Inflammatory macrophage treated with lipopolysaccharide for 4 hours (primary cell): ENCODE data around the gene HYAL2.

Source experiments
- DNase-seq: peaks from one replicate; pipeline ENCODE4 v3.0.0-alpha.2; 2020

HYAL2 gene

DNA sequence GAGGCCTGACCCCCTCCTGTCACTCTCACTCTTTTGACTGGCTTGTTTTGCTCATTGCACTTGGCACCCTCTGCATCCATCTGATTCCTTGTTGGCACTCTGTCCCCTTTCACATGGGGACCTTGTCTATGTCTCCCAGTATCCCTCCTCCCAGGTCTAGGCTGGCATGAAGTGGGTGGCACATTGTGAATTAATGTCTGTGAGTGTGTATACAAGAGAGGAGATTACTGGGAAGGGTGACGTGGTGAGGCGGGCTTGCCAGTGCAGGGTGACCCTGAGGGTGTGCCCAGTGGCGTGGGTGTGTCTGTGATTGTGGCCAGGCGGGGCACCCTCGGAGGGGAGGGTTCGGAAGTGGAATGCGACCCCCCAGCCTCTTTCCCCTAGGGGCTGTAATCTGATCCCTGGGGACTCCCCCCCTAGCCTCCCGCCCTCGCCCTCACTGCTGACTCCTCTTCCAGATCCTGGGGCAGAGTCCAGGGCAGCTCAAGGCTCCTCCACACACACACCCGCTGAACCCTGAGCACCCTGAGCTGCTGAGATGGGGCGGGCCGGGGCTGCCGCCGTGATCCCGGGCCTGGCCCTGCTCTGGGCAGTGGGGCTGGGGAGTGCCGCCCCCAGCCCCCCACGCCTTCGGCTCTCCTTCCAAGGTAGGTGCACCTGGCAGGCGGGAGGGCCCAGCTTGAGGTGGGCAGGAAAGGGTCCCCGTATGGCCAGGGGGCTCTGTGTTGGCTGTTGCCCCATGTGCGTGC, 53.7 kb downstream of the HYAL2 start, which contains the start of gene SEMA3B:
Gene SEMA3B, plus strand, starts transcription at position 445 of the 749 bp plus-strand sequence. Its CDS starts 94 bp downstream, at position 539.
- DNase-seq = no peak

DNA sequence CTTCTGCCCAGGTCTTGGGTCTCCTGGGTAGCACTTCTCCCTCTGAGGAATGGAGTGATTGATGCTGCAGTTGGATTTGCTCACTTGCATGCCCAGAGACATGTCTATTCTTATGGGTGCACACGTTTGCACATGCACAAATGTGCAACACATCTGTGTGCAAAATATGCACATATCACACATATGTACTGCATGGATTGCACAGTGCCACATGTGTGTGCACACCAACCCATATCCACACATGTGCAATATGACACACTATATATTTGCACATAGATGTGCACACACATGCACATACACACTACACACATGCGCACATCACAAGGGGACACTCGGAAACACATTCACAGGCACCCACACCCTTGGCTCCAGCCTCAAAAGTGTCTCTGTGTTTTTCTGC, 54.3 kb downstream of the HYAL2 start:
- no peak for DNase-seq
